Heart left ventricle (tissue), 16 donors: Measurements from ENCODE around the gene EMILIN2. TPM values are rescaled to one million over a fixed set of nuclear protein-coding genes. Genes with fewer than 3 reads are reported as not detected.

Experiments used
- ATAC-seq, 4 donors: fragments of 200-7000 bp; cut with Tn5 transposase; one replicate each; pipeline ENCODE4 v1.9.1; 2020 to 2022; ENCODE audit warnings: moderate library complexity in 4 of 4, mild to moderate bottlenecking in 3 of 4, moderate number of reproducible peaks in 1 of 4
- DNase-seq, 5 donors: peaks; one replicate each; pipeline ENCODE4 v3.0.0-alpha.2; 2020
- H3K27ac ChIP-seq, 12 donors: fragments of 200-600 bp; sonication (generic) in 4 of 12; one replicate each; pipeline versions ENCODE4 v1.5.0 to v1.8.0; 2016 to 2022; ENCODE audit warnings: mild to moderate bottlenecking in 2 of 12
- H3K27me3 ChIP-seq, 9 donors: fragments of 200-600 bp; sonication (generic) in 2 of 9; one replicate each; pipeline versions ENCODE4 v1.5.1 to v1.8.0; 2016 to 2022; ENCODE audit warnings: mild to moderate bottlenecking in 3 of 9
- H3K36me3 ChIP-seq, 9 donors: fragments of 200-600 bp; sonication (generic) in 2 of 9; one replicate each; pipeline versions ENCODE4 v1.5.0 to v1.8.0; 2018 to 2022; ENCODE audit warnings: mild to moderate bottlenecking in 2 of 9
- H3K4me1 ChIP-seq, 12 donors: fragments of 200-600 bp; sonication (generic) in 4 of 12; one replicate each; pipeline versions ENCODE4 v1.5.0 to v1.8.0; 2016 to 2022; ENCODE audit warnings: mild to moderate bottlenecking in 3 of 12
- H3K4me3 ChIP-seq, 12 donors: fragments of 200-600 bp; sonication (generic) in 4 of 12; one replicate each; pipeline versions ENCODE4 v1.5.0 to v1.8.0; 2017 to 2022; ENCODE audit warnings: mild to moderate bottlenecking in 9 of 12, moderate library complexity in 4 of 12
- H3K9me3 ChIP-seq, 12 donors: fragments of 200-600 bp; sonication (generic) in 4 of 12; one replicate each; pipeline versions ENCODE4 v1.5.0 to v1.8.0; 2016 to 2022; ENCODE audit warnings: mild to moderate bottlenecking in 1 of 12
- POLR2A ChIP-seq, 2 donors: fragments of 450-650 bp; IDR thresholded peaks; one replicate each; pipeline ENCODE4 v1.6.1; 2017; ENCODE audit warnings: antibody characterized with exemption in 2 of 2, mild to moderate bottlenecking in 2 of 2, moderate library complexity in 2 of 2
- WGBS, 4 donors: extraction: QIAGEN DNeasy Blood & Tissue Kit in 2 of 4; methylation state at CpG; one replicate each; pipeline versions ENCODE4 v1.1.5 to v1.1.7; 2013 to 2018; 5-methylcytosine and 5-hydroxymethylcytosine counted together
- intact Hi-C, 10 donors: fragments of 100-400 bp; cut with DNase I; formaldehyde crosslinking; loops; one replicate each; pipeline versions ENCODE4 v1.11.1 to v1.14.2; 2022
- polyA plus RNA-seq, 2 donors: library from polyadenylated mRNA; stranded (reverse); fragments of 200-250 nt; gene quantifications; one replicate each; pipeline ENCODE4 v1.2.3, GENCODE V29; 2013
- total RNA-seq, 9 donors: library from RNA; depleted of rRNA in 2 of 9; stranded (reverse); fragments of >200 nt in 2 of 9; fragmentation: NEBNext Ultra II Directional in 3 of 9; extraction: Animal tissue kit (Norgen Biotek cat#: 25700) in 3 of 9; gene quantifications; one replicate each; pipeline versions ENCODE4 v1.1.0 to v1.2.4, GENCODE V29; 2016 to 2023
- TF ChIP-seq, protein P1 (sequence below), 12 donors: fragments of 200-600 bp; sonication (generic) in 4 of 12; IDR thresholded peaks; one replicate each; pipeline versions ENCODE4 v1.5.0 to v1.8.0; 2018 to 2022; ENCODE audit warnings: antibody characterized with exemption in 12 of 12, mild to moderate bottlenecking in 5 of 12
- donor health status: ischemic (EF 13 %, LVEDD 7.1; RV severe dilation, severe dysfunction).
- donor health status: healthy with polysubstance abuse.
- donor health status: DM: no; HTN: yes; CAD: no.
- donor health status: DM: no; HTN: no; CAD: no.
- donor health status: ischemic (EF 25% LVEDD 6.9; RV normal size, moderate dysfunction).
- donor health status: ischemic (EF 25% LVEDD 5.7; RV mildly dilated, moderate dysfunction).
- donor health status: healthy.
- donor health status: DM: yes; HTN: yes; CAD: no.
- donor health status: ischemic (EF 35%, LVEDD 5.7; RV mildly dilated, moderate dysfunction).
- donor health status: nonischemic (EF 11% LVEDD 7.7; RV severe dilation, severe dysfunction).
- donor health status: DM: yes; HTN: yes; CAD: no.
- donor health status: PGD.
- donor health status: ischemic (EF 29% LVEDD 5.4; RV normal size, mild dysfunction).
- donor health status: nonischemic (EF 23%, LVEDD 6.1; RV moderate dilation, normal function).

EMILIN2 gene
- total and polyA plus RNA-seq, 11 donors, result 14.4 to 71.3 (median 22.6) TPM

- H3K27ac ChIP-seq, result peak overlapping the region in 7 of 12 donors; percentile 46 to 82 (median 76)
- intact Hi-C loops, result loop anchor here in 2 of 10 donors (10.0 kb wide), 2 partner anchors 48 to 328 kb away; partner anchors contain the start of gene EMILIN2 (in 1 of the 2)
- 54 to 67% (median 60%) methylated on average over 4 of the region's 4 CpGs for WGBS, 4 donors
These were observed 46.2 kb downstream of the EMILIN2 start for GRCh38 chr18:2893056-2893455.

GRCh38 chr18:2893676-2894075 lies 46.9 kb downstream of the EMILIN2 start:
- intact Hi-C loops, result loop anchor here in 2 of 10 donors (2.0 to 10.0 kb wide), 3 partner anchors 37 to 329 kb away; partner anchors contain the start of gene EMILIN2 (in 1 of the 2)
- no peaks in the 10 kb centered on the region for H3K27me3 ChIP-seq
- WGBS, 4 donors, result 59 to 69% (median 60%) methylated on average over 5 of the region's 5 CpGs
- ATAC-seq (no peak), DNase-seq (no peak)
- TF ChIP-seq, protein P1, sequence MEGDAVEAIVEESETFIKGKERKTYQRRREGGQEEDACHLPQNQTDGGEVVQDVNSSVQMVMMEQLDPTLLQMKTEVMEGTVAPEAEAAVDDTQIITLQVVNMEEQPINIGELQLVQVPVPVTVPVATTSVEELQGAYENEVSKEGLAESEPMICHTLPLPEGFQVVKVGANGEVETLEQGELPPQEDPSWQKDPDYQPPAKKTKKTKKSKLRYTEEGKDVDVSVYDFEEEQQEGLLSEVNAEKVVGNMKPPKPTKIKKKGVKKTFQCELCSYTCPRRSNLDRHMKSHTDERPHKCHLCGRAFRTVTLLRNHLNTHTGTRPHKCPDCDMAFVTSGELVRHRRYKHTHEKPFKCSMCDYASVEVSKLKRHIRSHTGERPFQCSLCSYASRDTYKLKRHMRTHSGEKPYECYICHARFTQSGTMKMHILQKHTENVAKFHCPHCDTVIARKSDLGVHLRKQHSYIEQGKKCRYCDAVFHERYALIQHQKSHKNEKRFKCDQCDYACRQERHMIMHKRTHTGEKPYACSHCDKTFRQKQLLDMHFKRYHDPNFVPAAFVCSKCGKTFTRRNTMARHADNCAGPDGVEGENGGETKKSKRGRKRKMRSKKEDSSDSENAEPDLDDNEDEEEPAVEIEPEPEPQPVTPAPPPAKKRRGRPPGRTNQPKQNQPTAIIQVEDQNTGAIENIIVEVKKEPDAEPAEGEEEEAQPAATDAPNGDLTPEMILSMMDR (IDR thresholded peaks at IDR 0.05), result no peak
- TF ChIP-seq POLR2A (IDR thresholded peaks at IDR 0.05), result no peak
- H3K4me1 ChIP-seq, result peaks cover 0 to 29% (median 15%) of the 10 kb centered on the region in 12 donors
- H3K36me3 ChIP-seq, result peaks cover 0 to 14% (median 0%) of the 10 kb centered on the region in 9 donors
- no peak overlapping the region for H3K4me3 ChIP-seq
- H3K27ac ChIP-seq, result peak overlapping the region; percentile 35 to 88 (median 66)
- peaks cover 0 to 5% (median 0%) of the 10 kb centered on the region in 12 donors for H3K9me3 ChIP-seq

More at GRCh38 chr18:2893056-2893455, 46.2 kb downstream of the EMILIN2 start:
- no peak overlapping the region for H3K4me3 ChIP-seq
- peaks cover 0 to 14% (median 0%) of the 10 kb centered on the region in 9 donors for H3K36me3 ChIP-seq
- peaks cover 0 to 23% (median 11%) of the 10 kb centered on the region in 12 donors for H3K4me1 ChIP-seq
- H3K9me3 ChIP-seq, result peaks cover 0 to 5% (median 0%) of the 10 kb centered on the region in 12 donors
- ATAC-seq (no peak), DNase-seq (no peak)
- TF ChIP-seq, protein P1 (IDR thresholded peaks at IDR 0.05), result no peak
- TF ChIP-seq POLR2A (IDR thresholded peaks at IDR 0.05), result no peak
- H3K27me3 ChIP-seq, result no peaks in the 10 kb centered on the region

- Histone ChIP-seq H3K27ac (peak overlapping the region; percentile 35 to 88 (median 66)), H3K4me1 (peaks cover 0 to 32% (median 15%) of the 10 kb centered on the region in 12 donors), H3K36me3 (peaks cover 0 to 14% (median 0%) of the 10 kb centered on the region in 9 donors), H3K4me3 (no peak overlapping the region), H3K27me3 (no peaks in the 10 kb centered on the region), H3K9me3 (peaks cover 0 to 5% (median 0%) of the 10 kb centered on the region in 12 donors)
- intact Hi-C loops, result loop anchor here in 2 of 10 donors (2.0 to 10.0 kb wide), 3 partner anchors 37 to 329 kb away; partner anchors contain the start of gene EMILIN2 (in 1 of the 2)
- ATAC-seq (peak; percentile 89 to 94 (median 93)), DNase-seq (peak; percentile 73 to 89 (median 81))
- 44 to 56% (median 48%) methylated on average over 11 of the region's 11 CpGs for WGBS, 4 donors
- no peak for TF ChIP-seq POLR2A (IDR thresholded peaks at IDR 0.05)
- TF ChIP-seq, protein P1 (IDR thresholded peaks at IDR 0.05), result no peak
These were observed 47.5 kb downstream of the EMILIN2 start for GRCh38 chr18:2894131-2894840.

DNA sequence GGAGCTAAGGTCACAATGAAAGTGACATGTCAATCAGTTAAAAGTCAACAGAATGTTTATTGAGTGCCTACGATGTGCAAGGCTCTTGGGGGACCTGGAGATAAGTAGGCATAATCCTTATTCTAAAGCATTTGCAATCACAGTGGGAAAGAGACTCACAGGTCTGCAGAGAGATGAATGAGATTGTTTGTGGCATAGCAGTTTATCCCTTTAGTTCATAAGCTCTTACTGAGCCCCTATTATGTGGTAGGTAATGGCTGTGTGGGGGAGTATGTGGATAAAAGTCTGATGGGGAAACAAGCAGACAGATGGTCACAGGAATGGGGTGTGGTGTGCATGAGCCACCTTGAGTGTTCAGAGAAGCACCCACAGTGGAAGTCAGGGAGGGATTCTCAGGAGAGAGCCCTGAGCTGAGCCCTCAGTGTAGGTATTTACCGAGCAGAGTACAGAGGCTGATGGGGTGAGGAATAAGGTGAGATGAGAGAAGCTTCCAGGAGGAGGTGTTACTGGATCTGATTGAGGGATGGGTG lies 48.1 kb downstream of the EMILIN2 start:
- intact Hi-C loops, result loop anchor here in 2 of 10 donors (2.0 to 10.0 kb wide), 3 partner anchors 38 to 330 kb away; partner anchors contain the start of gene EMILIN2 (in 1 of the 2)
- 59 to 68% (median 62%) methylated on average over 2 of the region's 2 CpGs for WGBS, 4 donors
- H3K4me1 ChIP-seq, result peaks cover 0 to 32% (median 15%) of the 10 kb centered on the region in 12 donors
- peaks cover 0 to 5% (median 0%) of the 10 kb centered on the region in 12 donors for H3K9me3 ChIP-seq
- H3K36me3 ChIP-seq, result peaks cover 0 to 14% (median 0%) of the 10 kb centered on the region in 9 donors
- ATAC-seq (no peak), DNase-seq (no peak)
- H3K27ac ChIP-seq, result peak overlapping the region; percentile 15 to 88 (median 60)
- no peaks in the 10 kb centered on the region for H3K27me3 ChIP-seq
- no peak overlapping the region for H3K4me3 ChIP-seq
- TF ChIP-seq, protein P1 (IDR thresholded peaks at IDR 0.05), result no peak
- no peak for TF ChIP-seq POLR2A (IDR thresholded peaks at IDR 0.05)
